GM19324 (cell line): ENCODE measurements around the gene UHRF1.
"Not testable (repeated sequence)": the region's sequence is repeated elsewhere in the genome, so short reads cannot be mapped to it uniquely, and the experiment has no call there.

ENCODE experiments used
- ATAC-seq: cut with Tn5 transposase; IDR thresholded peaks from one replicate; pipeline ENCODE4 v1.9.1; 2021; ENCODE audit warnings: mild to moderate bottlenecking, moderate library complexity; ENCODE audit not compliant: unreplicated experiment, low FRiP score

UHRF1 gene

GRCh38 chr19:4896372-4896771 is 12.9 kb upstream of the UHRF1 start:
- no peak for ATAC-seq

- no peak for ATAC-seq
Observed at GRCh38 chr19:4897146-4897545, 12.2 kb upstream of the UHRF1 start.

- ATAC-seq = not testable (repeated sequence)
Observed at GRCh38 chr19:4900879-4901278, 8.4 kb upstream of the UHRF1 start.

- no peak for ATAC-seq
Observed at GRCh38 chr19:4902796-4903195, 6.5 kb upstream of the UHRF1 start, which contains the start of gene ARRDC5. TSS of gene ARRDC5 (minus strand) at chr19:4902896. CDS start at chr19:4902825, 71 bp downstream.

GRCh38 chr19:4904481-4904880 is 4.8 kb upstream of the UHRF1 start:
- no peak for ATAC-seq

- no peak for ATAC-seq
Observed at GRCh38 chr19:4906963-4907362, 2.3 kb upstream of the UHRF1 start.

GRCh38 chr19:4908360-4908759 is 941 bp upstream of the UHRF1 start:
- ATAC-seq = no peak

GRCh38 chr19:4908781-4909155 is 533 bp upstream of the UHRF1 start:
- ATAC-seq = no peak

- peak; percentile 79 for ATAC-seq
Observed at GRCh38 chr19:4909897-4910593, 744 bp downstream of the UHRF1 start.

GRCh38 chr19:4910594-4911281 is 1.4 kb downstream of the UHRF1 start:
- ATAC-seq = no peak

GRCh38 chr19:4911314-4911713 is 2.0 kb downstream of the UHRF1 start:
- no peak for ATAC-seq

GRCh38 chr19:4911786-4912672 is 2.7 kb downstream of the UHRF1 start:
- no peak for ATAC-seq

GRCh38 chr19:4913996-4914735 is 4.9 kb downstream of the UHRF1 start:
- ATAC-seq = no peak

GRCh38 chr19:4914736-4915501 is 5.6 kb downstream of the UHRF1 start:
- no peak for ATAC-seq

GRCh38 chr19:4916292-4917082 is 7.2 kb downstream of the UHRF1 start:
- ATAC-seq = no peak

GRCh38 chr19:4922530-4923275 is 13.4 kb downstream of the UHRF1 start:
- no peak for ATAC-seq

- no peak for ATAC-seq
Observed at GRCh38 chr19:4923276-4923747, 14.0 kb downstream of the UHRF1 start.

GRCh38 chr19:4929186-4929585 is 19.9 kb downstream of the UHRF1 start:
- no peak for ATAC-seq
